Fibroblast of pulmonary artery (primary cell): ENCODE data around the gene LDLRAD1.
"Not testable (repeated sequence)": the region's sequence is repeated elsewhere in the genome, so short reads cannot be mapped to it uniquely, and the experiment has no call there.

Source experiments
- DNase-seq: peaks from one replicate; pipeline ENCODE4 v3.0.0-alpha.2; 2010; ENCODE audit warnings: low read depth
- H3K4me3 ChIP-seq: replicated peaks from 2 replicates; pipeline ENCODE4 v1.5.1; 2011; ENCODE audit warnings: low read depth, mild to moderate bottlenecking, control low read depth, low read length, moderate library complexity
- CTCF ChIP-seq: IDR thresholded peaks from 2 replicates; pipeline ENCODE4 v1.5.1; 2011; ENCODE audit warnings: mild to moderate bottlenecking, control low read depth, low read length, inconsistent platforms; ENCODE audit errors: missing control alignments

Gene LDLRAD1

DNA sequence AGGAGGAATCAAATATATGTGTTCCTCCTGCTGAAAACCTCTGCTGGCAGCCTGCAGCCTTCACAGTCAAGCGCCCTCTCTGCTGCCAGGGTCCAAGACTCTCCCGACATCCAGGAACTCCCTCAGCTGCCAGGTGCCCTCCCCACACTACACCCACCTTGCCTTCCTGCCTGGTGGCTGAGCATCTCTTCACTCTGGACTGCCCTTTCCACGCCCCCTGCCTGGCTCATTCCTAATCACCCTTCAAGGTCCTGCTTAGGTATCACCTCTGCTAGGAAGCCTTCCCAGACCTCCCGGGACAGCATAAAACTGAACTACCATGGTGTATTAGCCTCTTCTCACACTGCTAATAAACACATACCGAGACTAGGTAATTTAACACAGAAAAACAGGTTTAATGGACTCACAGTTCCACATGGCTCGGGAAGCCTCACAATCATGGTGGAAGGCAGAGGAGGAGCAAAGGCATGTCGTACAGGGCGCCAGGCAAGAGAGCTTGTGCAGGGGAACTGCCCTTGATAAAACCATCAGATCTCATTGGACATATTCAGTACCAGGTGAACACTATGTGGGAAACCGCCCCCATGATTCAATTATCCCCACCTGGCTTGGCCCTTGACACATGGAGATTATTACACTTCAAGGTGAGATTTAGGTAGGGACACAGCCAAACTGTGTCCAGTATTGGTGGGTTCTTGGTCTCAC is 15.3 kb downstream of the LDLRAD1 start:
- DNase-seq = no peak
- no peak overlapping the region for H3K4me3 ChIP-seq
- no peak for TF ChIP-seq CTCF

DNA sequence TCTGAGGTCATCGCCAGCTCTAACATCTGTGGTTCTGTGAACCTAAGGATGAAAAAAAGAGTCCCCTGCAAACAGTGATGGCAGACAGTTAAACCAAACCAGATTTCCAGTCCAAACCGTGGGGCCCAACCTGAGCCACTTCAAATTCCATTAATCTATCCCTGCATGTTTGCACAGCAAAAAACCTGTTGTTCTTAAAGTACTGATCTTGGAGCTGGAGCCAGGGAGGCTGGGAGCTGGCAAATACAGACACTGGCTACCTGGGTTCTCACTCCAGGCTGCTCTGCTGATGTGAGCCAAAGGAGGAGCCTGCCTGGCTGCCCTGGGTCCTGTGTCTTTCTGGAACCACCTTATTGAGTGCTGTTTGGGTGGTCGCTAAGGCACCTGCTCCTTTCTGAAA is 16.4 kb downstream of the LDLRAD1 start:
- DNase-seq = no peak
- H3K4me3 ChIP-seq = no peak overlapping the region
- no peak for TF ChIP-seq CTCF

- no peak overlapping the region for H3K4me3 ChIP-seq
- no peak for DNase-seq
- no peak for TF ChIP-seq CTCF
These were observed 18.1 kb downstream of the LDLRAD1 start for GRCh38 chr1:53999920-54000319.

- H3K4me3 ChIP-seq = no peak overlapping the region
- no peak for TF ChIP-seq CTCF
- DNase-seq = no peak
These were observed 19.8 kb downstream of the LDLRAD1 start for GRCh38 chr1:53998223-53998622.

GRCh38 chr1:53995683-53996082 is 22.3 kb downstream of the LDLRAD1 start:
- TF ChIP-seq CTCF = no peak
- no peak for DNase-seq
- no peak overlapping the region for H3K4me3 ChIP-seq

DNA sequence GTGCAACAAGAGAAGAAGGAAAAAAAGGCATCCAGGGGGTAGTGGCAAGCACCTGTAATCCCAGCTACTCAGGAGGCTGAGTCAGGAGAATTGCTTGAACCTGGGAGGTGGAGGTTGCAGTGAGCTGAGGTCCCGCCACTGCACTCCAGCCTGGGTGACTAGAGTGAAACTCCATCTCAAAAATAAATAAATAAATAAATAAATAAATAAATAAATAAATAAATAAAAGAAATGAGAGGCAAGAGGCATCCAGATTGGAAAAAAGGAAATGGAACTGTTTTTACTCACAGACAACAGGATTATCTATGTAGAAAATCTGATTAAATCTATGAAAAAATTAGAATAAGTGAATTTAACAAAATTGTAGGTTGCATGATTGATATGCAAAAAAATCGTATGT is 23.5 kb downstream of the LDLRAD1 start:
- H3K4me3 ChIP-seq, DNase-seq: not testable (repeated sequence)

DNA sequence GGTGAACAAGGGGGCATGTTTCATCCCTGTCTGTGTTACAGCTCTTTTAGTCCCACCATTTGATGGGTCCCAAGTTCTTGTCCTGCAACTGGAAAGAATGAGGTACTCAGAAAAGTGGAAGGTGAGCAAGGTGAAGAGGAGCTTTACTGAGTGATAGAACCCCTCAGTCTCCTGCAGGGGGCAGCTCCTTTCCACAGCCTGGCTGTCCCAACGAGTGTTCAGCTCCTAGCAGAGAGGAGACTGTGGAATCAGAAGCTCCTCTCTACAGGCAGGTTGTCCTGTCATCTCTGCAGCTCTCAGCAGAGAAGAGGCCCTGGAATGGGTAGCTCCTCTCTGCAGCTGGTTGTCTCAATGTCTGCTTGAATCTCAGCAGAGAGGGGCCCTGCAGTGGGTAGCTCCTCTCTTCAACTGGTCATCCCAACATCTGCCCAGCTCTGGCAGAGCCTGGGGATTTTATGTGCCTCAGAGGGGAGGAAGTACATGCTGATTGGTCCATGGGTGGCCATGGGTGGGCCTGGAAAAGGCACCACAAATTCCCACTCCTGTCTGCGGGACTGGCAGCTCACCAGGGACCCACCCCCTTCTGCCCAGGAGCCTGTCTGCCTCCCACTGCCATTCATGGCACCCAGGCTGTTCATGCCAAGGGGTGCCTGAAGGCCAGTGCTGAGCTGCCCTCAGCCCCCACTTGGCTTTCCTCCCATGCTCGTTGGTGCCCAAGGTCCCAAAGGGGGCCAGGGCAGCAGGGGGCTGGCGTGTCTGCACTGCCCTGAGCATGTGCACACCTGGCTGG is 25.7 kb downstream of the LDLRAD1 start:
- peak; percentile 18 for TF ChIP-seq CTCF
- no peak for DNase-seq
- H3K4me3 ChIP-seq = no peak overlapping the region
